GM12872 (cell line): ENCODE measurements around the gene GDF2.

Experiments
- TF ChIP-seq, protein P1 (sequence below): IDR thresholded peaks from 3 replicates; pipeline ENCODE4 v1.5.1; 2011; ENCODE audit warnings: low read depth, mild to moderate bottlenecking, low read length, moderate library complexity; ENCODE audit not compliant: insufficient read depth

The GDF2 gene

GRCh38 chr10:47299611-47300428 is 22.4 kb upstream of the GDF2 start, which contains the start of gene GDF10:
Gene GDF10, plus strand, starts transcription at chr10:47300197. Its CDS starts 455 bp downstream, at chr10:47300652.
- TF ChIP-seq, protein P1, sequence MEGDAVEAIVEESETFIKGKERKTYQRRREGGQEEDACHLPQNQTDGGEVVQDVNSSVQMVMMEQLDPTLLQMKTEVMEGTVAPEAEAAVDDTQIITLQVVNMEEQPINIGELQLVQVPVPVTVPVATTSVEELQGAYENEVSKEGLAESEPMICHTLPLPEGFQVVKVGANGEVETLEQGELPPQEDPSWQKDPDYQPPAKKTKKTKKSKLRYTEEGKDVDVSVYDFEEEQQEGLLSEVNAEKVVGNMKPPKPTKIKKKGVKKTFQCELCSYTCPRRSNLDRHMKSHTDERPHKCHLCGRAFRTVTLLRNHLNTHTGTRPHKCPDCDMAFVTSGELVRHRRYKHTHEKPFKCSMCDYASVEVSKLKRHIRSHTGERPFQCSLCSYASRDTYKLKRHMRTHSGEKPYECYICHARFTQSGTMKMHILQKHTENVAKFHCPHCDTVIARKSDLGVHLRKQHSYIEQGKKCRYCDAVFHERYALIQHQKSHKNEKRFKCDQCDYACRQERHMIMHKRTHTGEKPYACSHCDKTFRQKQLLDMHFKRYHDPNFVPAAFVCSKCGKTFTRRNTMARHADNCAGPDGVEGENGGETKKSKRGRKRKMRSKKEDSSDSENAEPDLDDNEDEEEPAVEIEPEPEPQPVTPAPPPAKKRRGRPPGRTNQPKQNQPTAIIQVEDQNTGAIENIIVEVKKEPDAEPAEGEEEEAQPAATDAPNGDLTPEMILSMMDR: no peak

DNA sequence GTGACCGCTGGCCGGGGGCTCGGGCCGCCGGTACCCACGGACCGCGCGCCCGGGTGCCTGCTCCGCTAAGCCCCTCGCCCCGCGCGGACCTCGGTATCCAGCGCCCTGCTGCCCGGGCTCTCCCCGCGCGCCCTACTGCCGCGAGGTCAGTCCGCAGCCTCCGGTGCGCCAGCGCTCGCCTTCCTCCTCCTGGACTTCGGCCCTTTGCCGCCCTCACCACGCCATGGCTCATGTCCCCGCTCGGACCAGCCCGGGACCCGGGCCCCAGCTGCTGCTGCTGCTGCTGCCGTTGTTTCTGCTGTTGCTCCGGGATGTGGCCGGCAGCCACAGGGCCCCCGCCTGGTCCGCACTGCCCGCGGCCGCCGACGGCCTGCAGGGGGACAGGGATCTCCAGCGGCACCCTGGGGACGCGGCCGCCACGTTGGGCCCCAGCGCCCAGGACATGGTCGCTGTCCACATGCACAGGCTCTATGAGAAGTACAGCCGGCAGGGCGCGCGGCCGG is 21.8 kb upstream of the GDF2 start:
- TF ChIP-seq, protein P1: no peak

- TF ChIP-seq, protein P1: no peak
These were observed 20.4 kb upstream of the GDF2 start for GRCh38 chr10:47301833-47302232.

DNA sequence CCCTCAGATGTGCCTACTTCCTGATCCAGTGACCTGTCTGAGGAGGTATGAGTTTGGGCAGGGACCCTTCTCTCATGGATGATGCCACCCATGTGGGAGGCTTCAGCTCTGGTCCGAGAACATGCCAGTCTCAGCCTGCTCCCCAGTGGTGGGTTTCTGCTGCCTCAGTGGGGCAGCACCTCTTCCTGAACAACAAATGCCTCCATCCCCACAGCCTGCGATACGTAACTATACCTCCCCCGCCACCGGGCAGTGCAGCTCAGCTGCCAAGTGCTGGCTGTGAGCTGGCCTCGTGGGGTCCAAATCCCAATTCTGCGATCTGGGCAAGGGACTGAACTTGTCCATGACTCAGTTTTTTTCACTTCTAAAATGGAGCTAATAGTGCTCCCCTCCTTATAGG is 19.1 kb upstream of the GDF2 start:
- TF ChIP-seq, protein P1: no peak

- TF ChIP-seq, protein P1: no peak
These were observed 18.4 kb upstream of the GDF2 start for GRCh38 chr10:47303866-47304265.

- TF ChIP-seq, protein P1: no peak
These were observed 16.7 kb upstream of the GDF2 start for GRCh38 chr10:47305566-47305965.

DNA sequence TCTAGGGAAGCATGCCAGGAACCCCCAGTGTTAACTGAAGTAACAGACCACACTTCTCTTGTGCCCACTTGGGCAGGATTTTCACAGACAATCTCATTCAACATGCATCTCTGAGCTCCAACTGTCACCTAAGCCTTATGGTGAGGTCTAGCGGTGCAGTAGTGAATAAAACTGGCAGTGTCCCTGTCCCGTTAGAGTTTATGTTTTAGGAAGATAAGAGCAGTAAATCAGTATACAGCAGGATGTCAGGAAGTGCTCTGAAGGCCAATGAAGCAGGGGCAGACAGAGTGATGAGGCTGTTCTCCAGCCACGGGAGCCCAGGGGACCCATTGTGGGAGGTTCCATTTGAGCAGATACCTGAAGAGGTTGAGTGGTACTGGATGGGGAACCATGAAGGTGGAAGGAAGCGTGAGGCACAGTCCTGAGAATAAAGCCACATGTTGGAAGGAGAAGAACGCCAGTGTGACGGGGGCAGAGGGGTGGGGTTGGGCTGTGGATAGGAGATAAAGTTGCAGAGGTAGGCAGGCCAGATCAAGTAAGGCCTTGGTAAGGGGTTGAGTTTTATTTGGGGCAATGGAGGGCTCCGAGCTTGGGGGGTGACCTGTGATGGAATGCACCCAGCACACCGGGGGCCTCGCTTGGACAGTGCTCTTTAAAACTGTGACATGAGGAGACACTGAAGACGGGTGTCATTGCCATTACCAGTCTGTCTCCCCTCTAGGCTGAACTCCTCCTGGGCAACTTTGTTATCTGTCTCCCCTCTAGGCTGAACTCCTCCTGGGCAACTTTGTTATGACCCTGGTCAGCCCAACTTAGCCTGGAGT is 15.7 kb upstream of the GDF2 start:
- TF ChIP-seq, protein P1: no peak
